Stimulated activated CD4-positive, alpha-beta T cell treated with anti-CD3 and anti-CD28 coated beads, Interleukin-1b, Interleukin-23, amount 100 ng/mL, for 24 hours (primary cell): Measurements from ENCODE around the gene YAP1.

Experiments
- DNase-seq, 4 experiments: peaks; one replicate each; pipeline ENCODE4 v3.0.0-alpha.2; 2020; ENCODE audit warnings: low read depth in 4 of 4, low spot score in 1 of 4

YAP1 gene

GRCh38 chr11:102116453-102117205 lies 6.4 kb downstream of the YAP1 start:
- DNase-seq, result no peak

- DNase-seq, result no peak
These were observed 7.3 kb downstream of the YAP1 start for GRCh38 chr11:102117472-102118113.

- no peak for DNase-seq
These were observed 8.7 kb downstream of the YAP1 start for GRCh38 chr11:102118937-102119336.

GRCh38 chr11:102119997-102120396 lies 9.8 kb downstream of the YAP1 start:
- DNase-seq, result no peak

GRCh38 chr11:102120437-102120973 lies 10.3 kb downstream of the YAP1 start:
- no peak for DNase-seq

GRCh38 chr11:102121329-102121728 lies 11.1 kb downstream of the YAP1 start:
- no peak for DNase-seq

- no peak for DNase-seq
These were observed 24.4 kb downstream of the YAP1 start for GRCh38 chr11:102134597-102134996.

- DNase-seq, result no peak
These were observed 25.0 kb downstream of the YAP1 start for GRCh38 chr11:102135256-102135655.

- DNase-seq, result no peak
These were observed 28.0 kb downstream of the YAP1 start for GRCh38 chr11:102138223-102138622.

- DNase-seq, result no peak
These were observed 28.4 kb downstream of the YAP1 start for GRCh38 chr11:102138670-102139069.

- no peak for DNase-seq
These were observed 28.8 kb downstream of the YAP1 start for GRCh38 chr11:102139081-102139498.

GRCh38 chr11:102142333-102142732 lies 32.1 kb downstream of the YAP1 start:
- DNase-seq, result no peak

GRCh38 chr11:102143867-102144266 lies 33.6 kb downstream of the YAP1 start:
- no peak for DNase-seq

- DNase-seq, result no peak
These were observed 34.4 kb downstream of the YAP1 start for GRCh38 chr11:102144357-102145355.

- no peak for DNase-seq
These were observed 36.8 kb downstream of the YAP1 start for GRCh38 chr11:102147015-102147414.

- DNase-seq, result no peak
These were observed 37.4 kb downstream of the YAP1 start for GRCh38 chr11:102147632-102148031.

- DNase-seq, result no peak
These were observed 37.8 kb downstream of the YAP1 start for GRCh38 chr11:102148059-102148458.

- DNase-seq, result no peak
These were observed 41.7 kb downstream of the YAP1 start for GRCh38 chr11:102151784-102152525.

GRCh38 chr11:102153082-102153481 lies 42.8 kb downstream of the YAP1 start:
- DNase-seq, result no peak

- DNase-seq, result no peak
These were observed 44.6 kb downstream of the YAP1 start for GRCh38 chr11:102154806-102155205.

GRCh38 chr11:102155676-102156075 lies 45.4 kb downstream of the YAP1 start:
- DNase-seq, result no peak
